H9 (cell line): Measurements from ENCODE around the gene DNAJB4. TPM values are rescaled to one million over a fixed set of nuclear protein-coding genes. Genes with fewer than 3 reads are reported as not detected.

Source experiments
- DNase-seq: peaks from one replicate; pipeline ENCODE4 v3.0.0-alpha.2; 2017
- H2AFZ ChIP-seq: one replicate; pipeline ENCODE4 v1.6.1; 2013; ENCODE audit warnings: mild to moderate bottlenecking, low read length, control low read depth, moderate library complexity
- H2AK5ac ChIP-seq: 2 replicates; pipeline ENCODE4 v1.6.1; 2013; ENCODE audit warnings: low read length, control low read depth, mixed read lengths; ENCODE audit not compliant: insufficient read length
- H2BK120ac ChIP-seq: one replicate; pipeline ENCODE4 v1.6.1; 2013; ENCODE audit warnings: low read depth, mild to moderate bottlenecking, low read length, control low read depth, inconsistent platforms; ENCODE audit not compliant: poor library complexity, severe bottlenecking
- H2BK12ac ChIP-seq: 2 replicates; pipeline ENCODE4 v1.6.1; 2013; ENCODE audit warnings: low read length, control low read depth, mixed read lengths, low read depth; ENCODE audit not compliant: insufficient read length
- H2BK15ac ChIP-seq: 2 replicates; pipeline ENCODE4 v1.6.1; 2013; ENCODE audit warnings: low read depth, low read length, control low read depth
- H2BK20ac ChIP-seq: one replicate; pipeline ENCODE4 v1.6.1; 2013; ENCODE audit warnings: low read depth, mild to moderate bottlenecking, low read length, control low read depth, inconsistent platforms; ENCODE audit not compliant: poor library complexity, severe bottlenecking
- H2BK5ac ChIP-seq: 2 replicates; pipeline ENCODE4 v1.6.1; 2013; ENCODE audit warnings: low read length, control low read depth, mixed read lengths; ENCODE audit not compliant: insufficient read length
- H3K14ac ChIP-seq: 2 replicates; pipeline ENCODE4 v1.6.1; 2013; ENCODE audit warnings: low read length, control low read depth; ENCODE audit not compliant: insufficient read depth
- H3K18ac ChIP-seq: 2 replicates; pipeline ENCODE4 v1.6.1; 2013; ENCODE audit warnings: low read depth, mild to moderate bottlenecking, mixed read lengths, low read length, control low read depth; ENCODE audit not compliant: insufficient read length
- H3K23ac ChIP-seq: 2 replicates; pipeline ENCODE4 v1.6.1; 2013; ENCODE audit warnings: low read length, control low read depth, mixed read lengths, low read depth; ENCODE audit not compliant: insufficient read length
- H3K23me2 ChIP-seq: 2 replicates; pipeline ENCODE4 v1.6.1; 2013; ENCODE audit warnings: low read depth, mild to moderate bottlenecking, mixed read lengths, low read length, control low read depth; ENCODE audit not compliant: insufficient read length, poor library complexity, severe bottlenecking
- H3K27ac ChIP-seq: 2 replicates; pipeline ENCODE4 v1.5.1; 2013; ENCODE audit warnings: low read length, control low read depth, mixed read lengths, low read depth; ENCODE audit not compliant: insufficient read length
- H3K27me3 ChIP-seq: 2 replicates; pipeline ENCODE4 v1.6.1; 2013; ENCODE audit warnings: low read length, control low read depth, inconsistent platforms; ENCODE audit not compliant: insufficient read depth
- H3K4ac ChIP-seq: 2 replicates; pipeline ENCODE4 v1.6.1; 2013; ENCODE audit warnings: low read depth, mild to moderate bottlenecking, control low read depth, inconsistent platforms, low read length, moderate library complexity
- H3K4me1 ChIP-seq: 2 replicates; pipeline ENCODE4 v1.6.1; 2013; ENCODE audit warnings: low read length, control low read depth, inconsistent platforms; ENCODE audit not compliant: insufficient read depth
- H3K4me2 ChIP-seq: 2 replicates; pipeline ENCODE4 v1.6.1; 2013; ENCODE audit warnings: low read length, control low read depth, mixed read lengths; ENCODE audit not compliant: insufficient read length, insufficient read depth
- H3K56ac ChIP-seq: 2 replicates; pipeline ENCODE4 v1.6.1; 2013; ENCODE audit warnings: low read depth, mild to moderate bottlenecking, mixed read lengths, low read length, control low read depth; ENCODE audit not compliant: insufficient read length
- H3K79me1 ChIP-seq: 2 replicates; pipeline ENCODE4 v1.6.1; 2013; ENCODE audit warnings: low read depth, mild to moderate bottlenecking, moderate library complexity, low read length, control low read depth, inconsistent platforms; ENCODE audit not compliant: insufficient read depth, poor library complexity, severe bottlenecking
- H3K79me2 ChIP-seq: 2 replicates; pipeline ENCODE4 v1.6.1; 2013; ENCODE audit warnings: low read length, control low read depth, inconsistent platforms; ENCODE audit not compliant: insufficient read depth
- H3K9ac ChIP-seq: 2 replicates; pipeline ENCODE4 v1.6.1; 2013; ENCODE audit warnings: low read length, control low read depth, mixed read lengths; ENCODE audit not compliant: insufficient read length; ENCODE audit errors: extremely low read depth
- H3K9me3 ChIP-seq: one replicate; pipeline ENCODE4 v1.6.1; 2013; ENCODE audit warnings: low read depth, low read length, inconsistent platforms; ENCODE audit not compliant: control insufficient read depth
- H3T11ph ChIP-seq: one replicate; pipeline ENCODE4 v1.6.1; 2013; ENCODE audit warnings: mild to moderate bottlenecking, low read length, control low read depth, inconsistent platforms
- H4K20me1 ChIP-seq: one replicate; pipeline ENCODE4 v1.6.1; 2013; ENCODE audit not compliant: control insufficient read depth, insufficient read length, insufficient read depth
- H4K5ac ChIP-seq: 2 replicates; pipeline ENCODE4 v1.6.1; 2013; ENCODE audit warnings: low read depth, mild to moderate bottlenecking, mixed read lengths, low read length, control low read depth; ENCODE audit not compliant: insufficient read length
- H4K8ac ChIP-seq: replicated peaks from 2 replicates; pipeline ENCODE4 v1.6.1; 2013; ENCODE audit warnings: low read length, control low read depth, mixed read lengths, low read depth; ENCODE audit not compliant: insufficient read length
- H4K91ac ChIP-seq: 2 replicates; pipeline ENCODE4 v1.6.1; 2013; ENCODE audit warnings: low read depth, mild to moderate bottlenecking, moderate library complexity, mixed read lengths, low read length, control low read depth; ENCODE audit not compliant: insufficient read length
- H3K27ac Mint-ChIP-seq, 3 experiments: 2 replicates in 2 of 3; 3 replicates in 1 of 3; pipeline ENCODE4 v1.8.0; 2020 to 2021; ENCODE audit warnings: mixed read lengths in 3 of 3, mild to moderate bottlenecking in 1 of 3, moderate library complexity in 1 of 3
- H3K27me3 Mint-ChIP-seq: 2 replicates; pipeline ENCODE4 v1.8.0; 2021; ENCODE audit warnings: low read depth, mild to moderate bottlenecking, moderate library complexity, mixed read lengths
- H3K36me3 Mint-ChIP-seq, 3 experiments: 2 replicates in 2 of 3; 3 replicates in 1 of 3; pipeline ENCODE4 v1.8.0; 2020 to 2021; ENCODE audit warnings: low read depth in 3 of 3, mixed read lengths in 3 of 3; ENCODE audit not compliant: insufficient read depth in 1 of 3
- H3K4me1 Mint-ChIP-seq, 2 experiments: 2 replicates each; pipeline ENCODE4 v1.8.0; 2020; ENCODE audit warnings: mixed read lengths in 2 of 2
- H3K4me3 Mint-ChIP-seq, 2 experiments: 2 replicates in 1 of 2; 3 replicates in 1 of 2; pipeline ENCODE4 v1.8.0; 2020 to 2021; ENCODE audit warnings: mild to moderate bottlenecking in 2 of 2, mixed read lengths in 2 of 2, moderate library complexity in 1 of 2
- H3K9me3 Mint-ChIP-seq, 2 experiments: 2 replicates in 1 of 2; 3 replicates in 1 of 2; pipeline ENCODE4 v1.8.0; 2020; ENCODE audit warnings: mild to moderate bottlenecking in 2 of 2, mixed read lengths in 2 of 2, moderate library complexity in 1 of 2
- WGBS: extraction: QIAGEN DNeasy Blood & Tissue Kit; methylation state at CpG from one replicate; pipeline ENCODE4 v1.1.7; 2013; ENCODE audit warnings: missing lambda C conversion rate, low lambda C conversion rate, mixed read lengths; ENCODE audit not compliant: insufficient read length; ENCODE audit errors: extremely low coverage; 5-methylcytosine and 5-hydroxymethylcytosine counted together
- total RNA-seq: library from RNA; stranded (reverse); gene quantifications from 2 replicates; pipeline ENCODE4 v1.2.1, GENCODE V29; 2021
- TF ChIP-seq, protein P1 (sequence below): fragments of 200-600 bp; sonication (generic); conservative IDR thresholded peaks from 3 replicates; pipeline ENCODE4 v1.8.0; 2021; ENCODE audit warnings: antibody characterized with exemption, mild to moderate bottlenecking

DNAJB4 gene
- total RNA-seq, 1 experiment from 2014 or later = 8.1 TPM

DNA sequence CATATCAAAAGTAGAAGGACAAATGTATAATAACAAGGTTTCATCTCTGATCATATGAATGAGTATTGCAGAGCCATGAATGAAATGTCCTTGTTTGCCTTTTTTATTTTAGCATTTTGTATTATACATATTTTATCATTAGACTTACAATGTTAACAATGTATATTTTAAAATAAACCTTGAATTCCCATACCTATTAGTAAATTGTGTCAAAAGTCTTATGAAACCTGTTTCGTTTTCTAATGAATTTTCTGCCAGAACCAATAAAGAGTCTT is 646 bp downstream of the DNAJB4 start:
- no CpG with 5 or more reads among the region's 1 CpG for WGBS
- Histone ChIP-seq H3K79me1 (no peaks in the 10 kb centered on the region), H3K27me3 (no peaks in the 10 kb centered on the region), H4K91ac (no peak overlapping the region), H3K18ac (no peak overlapping the region), H2BK5ac (no peak overlapping the region), H3K27ac (no peak overlapping the region), H3K23ac (no peak overlapping the region), H3K4ac (no peak overlapping the region), H3K9ac (no peak overlapping the region), H3K4me2 (peak overlapping the region; percentile 67), H2BK20ac (no peak overlapping the region), H3K56ac (no peak overlapping the region), H2AK5ac (no peak overlapping the region), H3K79me2 (no peaks in the 10 kb centered on the region), H3K4me1 (no peaks in the 10 kb centered on the region), H4K8ac (no peak overlapping the region), H3K9me3 (no peaks in the 10 kb centered on the region), H3K23me2 (peaks cover 2% of the 10 kb centered on the region), H4K20me1 (no peaks in the 10 kb centered on the region), H3K14ac (no peak overlapping the region), H3T11ph (no peak overlapping the region), H4K5ac (no peak overlapping the region), H2BK12ac (no peak overlapping the region), H2BK120ac (no peak overlapping the region), H2AFZ (no peak overlapping the region), H2BK15ac (no peak overlapping the region)
- TF ChIP-seq, protein P1, sequence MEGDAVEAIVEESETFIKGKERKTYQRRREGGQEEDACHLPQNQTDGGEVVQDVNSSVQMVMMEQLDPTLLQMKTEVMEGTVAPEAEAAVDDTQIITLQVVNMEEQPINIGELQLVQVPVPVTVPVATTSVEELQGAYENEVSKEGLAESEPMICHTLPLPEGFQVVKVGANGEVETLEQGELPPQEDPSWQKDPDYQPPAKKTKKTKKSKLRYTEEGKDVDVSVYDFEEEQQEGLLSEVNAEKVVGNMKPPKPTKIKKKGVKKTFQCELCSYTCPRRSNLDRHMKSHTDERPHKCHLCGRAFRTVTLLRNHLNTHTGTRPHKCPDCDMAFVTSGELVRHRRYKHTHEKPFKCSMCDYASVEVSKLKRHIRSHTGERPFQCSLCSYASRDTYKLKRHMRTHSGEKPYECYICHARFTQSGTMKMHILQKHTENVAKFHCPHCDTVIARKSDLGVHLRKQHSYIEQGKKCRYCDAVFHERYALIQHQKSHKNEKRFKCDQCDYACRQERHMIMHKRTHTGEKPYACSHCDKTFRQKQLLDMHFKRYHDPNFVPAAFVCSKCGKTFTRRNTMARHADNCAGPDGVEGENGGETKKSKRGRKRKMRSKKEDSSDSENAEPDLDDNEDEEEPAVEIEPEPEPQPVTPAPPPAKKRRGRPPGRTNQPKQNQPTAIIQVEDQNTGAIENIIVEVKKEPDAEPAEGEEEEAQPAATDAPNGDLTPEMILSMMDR = no peak
- Mint-ChIP-seq H3K4me3 (peak overlapping the region; percentile 57 to 82), H3K27me3 (no peaks in the 10 kb centered on the region; the same call in 1 of the 2 replicates), H3K9me3 (peaks cover 0 to 2% of the 10 kb centered on the region in 2 experiments; a peak in 1 of 5 replicates), H3K27ac (peak overlapping the region; percentile 94 to 99 (median 99)), H3K36me3 (no peaks in the 10 kb centered on the region), H3K4me1 (peaks cover 27% of the 10 kb centered on the region in 2 experiments)
- DNase-seq = no peak
